DOHH2 (cell line): ENCODE results near the gene STMN3.

Experiments used
- H3F3A ChIP-seq: fragments of 200-600 bp; sonication (generic), shearing (Covaris generic); 2 replicates; pipeline ENCODE4 v1.6.0; 2016; ENCODE audit warnings: antibody characterized with exemption, mild to moderate bottlenecking; ENCODE audit not compliant: control insufficient read depth, insufficient read depth
- H3K27ac ChIP-seq: fragments of 200-600 bp; sonication (generic); 2 replicates; pipeline ENCODE4 v1.5.1; 2014; ENCODE audit warnings: low read depth, mild to moderate bottlenecking, low read length, moderate library complexity
- H3K27me3 ChIP-seq: fragments of 200-600 bp; sonication (generic); 2 replicates; pipeline ENCODE4 v1.6.1; 2014; ENCODE audit warnings: mild to moderate bottlenecking, low read length, mixed read lengths; ENCODE audit not compliant: control insufficient read depth
- H3K36me3 ChIP-seq: fragments of 200-600 bp; sonication (generic); 2 replicates; pipeline ENCODE4 v1.6.1; 2014; ENCODE audit warnings: mild to moderate bottlenecking, low read length, moderate library complexity, mixed read lengths; ENCODE audit not compliant: control insufficient read depth
- H3K4me1 ChIP-seq: fragments of 200-600 bp; sonication (generic); 2 replicates; pipeline ENCODE4 v1.6.1; 2014; ENCODE audit warnings: mild to moderate bottlenecking, low read length, mixed read lengths; ENCODE audit not compliant: control insufficient read depth
- H3K4me2 ChIP-seq: fragments of 200-600 bp; sonication (generic); 2 replicates; pipeline ENCODE4 v1.6.0; 2014; ENCODE audit warnings: mild to moderate bottlenecking, low read length, moderate library complexity
- H3K4me3 ChIP-seq: fragments of 200-600 bp; sonication (generic); 2 replicates; pipeline ENCODE4 v1.5.1; 2014; ENCODE audit warnings: mild to moderate bottlenecking, low read length, mixed read lengths
- H3K79me2 ChIP-seq: fragments of 200-600 bp; sonication (generic); 2 replicates; pipeline ENCODE4 v1.6.1; 2014; ENCODE audit warnings: mild to moderate bottlenecking, low read length, mixed read lengths; ENCODE audit not compliant: control insufficient read depth
- H3K9me2 ChIP-seq: fragments of 200-600 bp; sonication (generic); replicated peaks from 2 replicates; pipeline ENCODE4 v1.6.1; 2014; ENCODE audit warnings: mild to moderate bottlenecking, low read length, mixed read lengths; ENCODE audit not compliant: control insufficient read depth
- H3K9me3 ChIP-seq: fragments of 200-600 bp; sonication (generic); 2 replicates; pipeline ENCODE4 v1.6.1; 2014; ENCODE audit warnings: antibody characterized with exemption, low read length, mixed read lengths; ENCODE audit not compliant: control insufficient read depth, insufficient read depth
- H4K20me1 ChIP-seq: fragments of 200-600 bp; sonication (generic); 2 replicates; pipeline ENCODE4 v1.6.0; 2014; ENCODE audit warnings: low read depth, mild to moderate bottlenecking, antibody characterized with exemption, low read length, moderate library complexity; ENCODE audit not compliant: control insufficient read depth, insufficient read depth
- EZH2phosphoT487 ChIP-seq: fragments of 200-600 bp; sonication (generic); IDR thresholded peaks from 2 replicates; pipeline ENCODE4 v1.6.1; 2017; ENCODE audit warnings: borderline replicate concordance, mild to moderate bottlenecking, antibody characterized with exemption, low read length, moderate library complexity, mixed read lengths
- TF ChIP-seq, protein P1 (sequence below): fragments of 200-600 bp; sonication (generic); IDR thresholded peaks from one replicate; pipeline ENCODE4 v1.5.1; 2014; ENCODE audit warnings: antibody characterized with exemption, mild to moderate bottlenecking, low read depth, low read length; ENCODE audit not compliant: poor library complexity, severe bottlenecking

STMN3 gene

DNA sequence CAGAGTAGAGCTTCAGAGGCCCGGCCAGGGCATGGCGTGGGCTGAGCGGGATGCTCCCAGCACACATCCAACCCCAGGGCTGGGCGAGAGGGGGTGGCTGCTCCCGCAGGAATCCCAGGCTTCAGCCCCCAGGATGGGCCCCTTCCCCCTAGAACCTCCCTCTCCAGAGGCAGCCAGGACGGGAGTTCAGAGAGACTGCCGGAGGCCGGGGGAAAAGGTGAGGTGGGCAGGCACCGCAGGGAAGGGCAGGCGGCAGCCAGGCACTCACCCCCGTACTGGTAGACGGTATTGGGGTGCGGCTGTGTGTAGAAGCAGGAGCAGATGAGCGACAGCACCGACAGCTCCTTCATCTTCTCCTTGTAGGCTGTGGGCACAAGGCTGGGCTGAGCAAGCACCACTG, 9.3 kb downstream of the STMN3 start:
- Histone ChIP-seq H3K4me2 (no peak overlapping the region), H3F3A (peaks cover 5% of the 10 kb centered on the region), H3K4me3 (no peak overlapping the region), H3K27me3 (no peaks in the 10 kb centered on the region), H4K20me1 (no peaks in the 10 kb centered on the region), H3K9me3 (no peaks in the 10 kb centered on the region), H3K79me2 (no peaks in the 10 kb centered on the region), H3K27ac (no peak overlapping the region), H3K4me1 (peaks cover 29% of the 10 kb centered on the region), H3K36me3 (no peaks in the 10 kb centered on the region), H3K9me2 (no peaks in the 10 kb centered on the region)
- TF ChIP-seq, protein P1, sequence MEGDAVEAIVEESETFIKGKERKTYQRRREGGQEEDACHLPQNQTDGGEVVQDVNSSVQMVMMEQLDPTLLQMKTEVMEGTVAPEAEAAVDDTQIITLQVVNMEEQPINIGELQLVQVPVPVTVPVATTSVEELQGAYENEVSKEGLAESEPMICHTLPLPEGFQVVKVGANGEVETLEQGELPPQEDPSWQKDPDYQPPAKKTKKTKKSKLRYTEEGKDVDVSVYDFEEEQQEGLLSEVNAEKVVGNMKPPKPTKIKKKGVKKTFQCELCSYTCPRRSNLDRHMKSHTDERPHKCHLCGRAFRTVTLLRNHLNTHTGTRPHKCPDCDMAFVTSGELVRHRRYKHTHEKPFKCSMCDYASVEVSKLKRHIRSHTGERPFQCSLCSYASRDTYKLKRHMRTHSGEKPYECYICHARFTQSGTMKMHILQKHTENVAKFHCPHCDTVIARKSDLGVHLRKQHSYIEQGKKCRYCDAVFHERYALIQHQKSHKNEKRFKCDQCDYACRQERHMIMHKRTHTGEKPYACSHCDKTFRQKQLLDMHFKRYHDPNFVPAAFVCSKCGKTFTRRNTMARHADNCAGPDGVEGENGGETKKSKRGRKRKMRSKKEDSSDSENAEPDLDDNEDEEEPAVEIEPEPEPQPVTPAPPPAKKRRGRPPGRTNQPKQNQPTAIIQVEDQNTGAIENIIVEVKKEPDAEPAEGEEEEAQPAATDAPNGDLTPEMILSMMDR = no peak
- TF ChIP-seq EZH2phosphoT487 = no peak

DNA sequence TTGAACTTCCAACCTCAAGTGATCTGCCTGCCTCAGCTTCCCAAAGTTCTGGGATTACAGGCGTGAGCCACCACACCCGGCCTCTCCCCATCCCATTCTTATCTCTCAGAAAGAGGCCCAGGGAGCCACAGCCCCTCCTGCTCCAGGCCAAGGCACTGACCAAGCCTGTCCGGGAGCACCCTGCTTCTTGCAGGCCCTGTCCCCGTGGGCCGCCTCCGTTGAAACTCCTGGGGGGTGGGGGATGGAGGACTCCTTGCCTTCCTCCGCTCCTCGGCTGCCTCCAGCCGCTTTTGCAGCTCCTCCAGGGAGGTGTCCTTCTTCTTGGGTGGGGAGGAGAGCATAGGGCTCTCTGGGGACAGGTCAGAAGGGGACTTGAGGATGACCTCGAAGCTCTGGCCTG, 9.7 kb downstream of the STMN3 start:
- H3K9me2 ChIP-seq = no peaks in the 10 kb centered on the region
- H4K20me1 ChIP-seq = no peaks in the 10 kb centered on the region
- H3K9me3 ChIP-seq = no peaks in the 10 kb centered on the region
- H3F3A ChIP-seq = peaks cover 5% of the 10 kb centered on the region
- peaks cover 33% of the 10 kb centered on the region for H3K4me1 ChIP-seq
- no peak overlapping the region for H3K4me2 ChIP-seq
- TF ChIP-seq, protein P1 = no peak
- no peak for TF ChIP-seq EZH2phosphoT487
- no peak overlapping the region for H3K27ac ChIP-seq
- H3K4me3 ChIP-seq = no peak overlapping the region
- H3K79me2 ChIP-seq = no peaks in the 10 kb centered on the region
- H3K36me3 ChIP-seq = no peaks in the 10 kb centered on the region
- no peaks in the 10 kb centered on the region for H3K27me3 ChIP-seq

DNA sequence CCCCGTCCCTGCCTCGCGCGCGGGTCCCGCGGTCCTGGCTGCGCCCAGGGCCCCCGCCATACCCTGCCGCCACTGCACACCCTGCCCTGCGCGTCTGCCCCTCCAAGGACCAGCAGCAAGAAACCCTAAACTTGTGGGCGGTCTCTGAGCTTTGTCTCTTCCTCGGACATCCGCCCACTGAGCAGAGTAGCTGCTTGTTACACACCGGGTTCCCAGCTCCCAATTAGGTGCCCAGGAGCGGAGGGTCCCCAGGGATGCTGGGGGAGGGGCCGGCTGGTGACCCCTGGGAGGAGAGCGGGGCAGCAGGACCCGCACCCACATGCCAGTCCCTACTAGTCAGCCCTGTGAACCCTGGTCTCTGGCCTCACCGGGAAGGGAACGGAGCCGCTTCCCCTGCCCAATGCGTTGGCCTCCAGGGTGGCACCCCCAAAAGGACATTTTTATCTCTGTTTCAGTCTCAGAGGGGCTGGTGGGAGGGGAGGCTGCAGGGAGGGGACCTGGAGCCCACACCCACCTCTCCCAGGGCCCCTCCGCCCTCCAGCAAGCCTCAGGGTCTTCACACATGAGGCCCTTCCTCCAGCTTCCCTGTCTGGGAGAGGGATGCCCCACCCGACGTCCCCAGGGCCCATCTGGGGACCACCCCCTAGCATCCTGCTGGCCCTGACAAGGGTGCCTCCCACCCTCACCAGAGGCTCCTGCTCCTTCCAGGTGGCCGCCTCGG, 10.5 kb downstream of the STMN3 start:
- Histone ChIP-seq H3K27ac (peak overlapping the region; percentile 42), H3K79me2 (no peaks in the 10 kb centered on the region), H3K4me2 (peak overlapping the region; percentile 98)

More for the DNA sequence above, 10.5 kb downstream of the STMN3 start:
- Histone ChIP-seq H3K4me1 (peaks cover 37% of the 10 kb centered on the region), H3K4me3 (peak overlapping the region; percentile 76), H3K9me2 (no peaks in the 10 kb centered on the region), H4K20me1 (no peaks in the 10 kb centered on the region), H3K36me3 (no peaks in the 10 kb centered on the region), H3F3A (peaks cover 5% of the 10 kb centered on the region), H3K27me3 (no peaks in the 10 kb centered on the region), H3K9me3 (no peaks in the 10 kb centered on the region)
- no peak for TF ChIP-seq EZH2phosphoT487
- TF ChIP-seq, protein P1 = no peak
